ENCODE measurements around the gene GABPB1.

GABPB1 gene

GRCh38 chr15:50238255-50238654, 116.7 kb downstream of the GABPB1 start:
- TF ChIP-seq CTCF (IDR thresholded peaks at IDR 0.05; ENCODE audit: low read depth, low read length) = no peak
- no peak for TF ChIP-seq EZH2phosphoT487 (IDR thresholded peaks at IDR 0.05; ENCODE audit: low read depth)
- Histone ChIP-seq H3K36me3 (replicated peaks; ENCODE audit: low read depth, low read length) (no peaks in the 10 kb centered on the region), H3K27me3 (ENCODE audit: low read depth, low read length) (no peaks in the 10 kb centered on the region)

DNA sequence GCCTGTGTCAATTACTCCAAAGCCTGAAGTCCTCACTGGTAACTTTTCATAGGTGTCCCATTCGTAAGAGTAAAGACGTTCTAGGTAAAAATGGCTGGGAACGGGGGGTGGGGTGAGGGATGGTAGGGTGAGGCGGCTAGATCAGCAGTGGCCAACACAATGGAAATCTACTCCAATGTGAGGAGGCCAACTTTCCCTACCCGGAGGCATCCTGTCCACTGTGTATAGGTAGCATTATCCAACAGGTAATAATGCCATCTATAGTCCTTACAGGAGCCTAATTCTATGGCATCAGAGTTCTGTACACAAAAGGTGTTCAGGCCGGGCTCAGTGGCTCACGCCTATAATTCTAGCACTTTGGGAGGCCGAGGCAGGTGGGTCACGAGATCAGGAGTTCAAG, 118.6 kb downstream of the GABPB1 start:
- TF ChIP-seq CTCF (IDR thresholded peaks at IDR 0.05; ENCODE audit: low read depth, low read length) = no peak
- no peak for TF ChIP-seq EZH2phosphoT487 (IDR thresholded peaks at IDR 0.05; ENCODE audit: low read depth)
- no peaks in the 10 kb centered on the region for H3K9me3 ChIP-seq (ENCODE audit: insufficient read depth, low read length)

More at GRCh38 chr15:50238255-50238654, 116.7 kb downstream of the GABPB1 start:
- no peaks in the 10 kb centered on the region for H3K9me3 ChIP-seq (ENCODE audit: insufficient read depth, low read length)
- no peaks in the 10 kb centered on the region for H3K79me2 ChIP-seq (ENCODE audit: low read length)
- H4K20me1 ChIP-seq (ENCODE audit: insufficient read depth, low read length) = no peaks in the 10 kb centered on the region
- no peak overlapping the region for H3K4me3 ChIP-seq (ENCODE audit: low read length)
- H3K9ac ChIP-seq (ENCODE audit: low read length) = no peak overlapping the region
- no peak overlapping the region for H2AFZ ChIP-seq (ENCODE audit: low read depth, low read length)
- no peaks in the 10 kb centered on the region for H3K4me1 ChIP-seq (ENCODE audit: low read length)
- H3K4me2 ChIP-seq (ENCODE audit: low read length) = no peak overlapping the region
- H3K27ac ChIP-seq (ENCODE audit: low read length) = no peak overlapping the region

DNA sequence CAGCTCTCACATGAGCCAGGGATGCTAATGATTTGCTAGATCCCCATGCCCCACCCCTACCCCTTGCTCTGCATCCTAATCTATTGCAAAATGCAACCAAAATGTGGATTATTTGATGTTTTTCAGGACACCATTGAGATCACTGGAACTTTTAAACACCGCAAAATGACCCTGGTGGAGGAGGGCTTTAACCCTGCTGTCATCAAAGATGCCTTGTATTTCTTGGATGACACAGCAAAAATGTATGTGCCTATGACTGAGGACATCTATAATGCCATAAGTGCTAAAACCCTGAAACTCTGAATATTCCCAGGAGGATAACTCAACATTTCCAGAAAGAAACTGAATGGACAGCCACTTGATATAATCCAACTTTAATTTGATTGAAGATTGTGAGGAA, 119.2 kb downstream of the GABPB1 start:
- no peaks in the 10 kb centered on the region for H4K20me1 ChIP-seq (ENCODE audit: insufficient read depth, low read length)
- H3K9ac ChIP-seq (ENCODE audit: low read length) = no peak overlapping the region
- peaks cover 6% of the 10 kb centered on the region; the same call in 1 of the 2 replicates for H3K4me1 ChIP-seq (ENCODE audit: low read length)
- no peak overlapping the region for H3K27ac ChIP-seq (ENCODE audit: low read length)
- H2AFZ ChIP-seq (ENCODE audit: low read depth, low read length) = no peak overlapping the region
- no peaks in the 10 kb centered on the region for H3K79me2 ChIP-seq (ENCODE audit: low read length)
- H3K27me3 ChIP-seq (ENCODE audit: low read depth, low read length) = no peaks in the 10 kb centered on the region
- H3K4me3 ChIP-seq (ENCODE audit: low read length) = no peak overlapping the region
- no peak for TF ChIP-seq EZH2phosphoT487 (IDR thresholded peaks at IDR 0.05; ENCODE audit: low read depth)
- no peak for TF ChIP-seq CTCF (IDR thresholded peaks at IDR 0.05; ENCODE audit: low read depth, low read length)
- no peaks in the 10 kb centered on the region for H3K36me3 ChIP-seq (replicated peaks; ENCODE audit: low read depth, low read length)
- no peak overlapping the region for H3K4me2 ChIP-seq (ENCODE audit: low read length)
- H3K9me3 ChIP-seq (ENCODE audit: insufficient read depth, low read length) = no peaks in the 10 kb centered on the region

More for the DNA sequence above, 118.6 kb downstream of the GABPB1 start:
- Histone ChIP-seq H3K79me2 (ENCODE audit: low read length) (no peaks in the 10 kb centered on the region), H3K4me1 (ENCODE audit: low read length) (peaks cover 6% of the 10 kb centered on the region; the same call in 1 of the 2 replicates), H3K36me3 (replicated peaks; ENCODE audit: low read depth, low read length) (no peaks in the 10 kb centered on the region), H2AFZ (ENCODE audit: low read depth, low read length) (no peak overlapping the region), H3K4me2 (ENCODE audit: low read length) (no peak overlapping the region), H3K9ac (ENCODE audit: low read length) (no peak overlapping the region), H3K27me3 (ENCODE audit: low read depth, low read length) (no peaks in the 10 kb centered on the region), H3K27ac (ENCODE audit: low read length) (no peak overlapping the region), H3K4me3 (ENCODE audit: low read length) (no peak overlapping the region), H4K20me1 (ENCODE audit: insufficient read depth, low read length) (no peaks in the 10 kb centered on the region)

DNA sequence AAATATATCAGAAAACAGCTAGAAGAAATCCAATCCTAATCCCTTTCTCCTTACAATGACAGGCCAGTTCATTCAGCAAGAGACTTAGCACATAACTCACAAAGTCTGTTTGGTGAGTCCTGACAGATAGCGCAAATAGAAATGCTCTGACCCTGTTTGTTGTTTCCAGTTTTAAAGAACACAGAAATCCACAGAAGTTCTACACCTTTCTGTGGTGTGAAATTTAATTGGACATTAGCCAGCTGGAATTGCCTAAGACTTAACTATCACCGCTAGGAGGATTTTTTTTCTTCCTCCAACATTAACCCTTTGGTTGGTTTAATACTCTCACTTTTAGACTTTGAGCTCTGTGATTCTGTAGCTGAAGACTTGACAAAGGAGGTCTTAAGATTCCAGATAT, 120.2 kb downstream of the GABPB1 start:
- H3K9ac ChIP-seq (ENCODE audit: low read length) = no peak overlapping the region
- no peaks in the 10 kb centered on the region for H3K9me3 ChIP-seq (ENCODE audit: insufficient read depth, low read length)
- no peak overlapping the region for H2AFZ ChIP-seq (ENCODE audit: low read depth, low read length)
- no peak overlapping the region for H3K4me3 ChIP-seq (ENCODE audit: low read length)
- H3K36me3 ChIP-seq (replicated peaks; ENCODE audit: low read depth, low read length) = no peaks in the 10 kb centered on the region
- no peaks in the 10 kb centered on the region for H3K27me3 ChIP-seq (ENCODE audit: low read depth, low read length)
- no peak overlapping the region for H3K27ac ChIP-seq (ENCODE audit: low read length)
- H3K4me2 ChIP-seq (ENCODE audit: low read length) = no peak overlapping the region
- H3K79me2 ChIP-seq (ENCODE audit: low read length) = no peaks in the 10 kb centered on the region
- peaks cover 6% of the 10 kb centered on the region; the same call in 1 of the 2 replicates for H3K4me1 ChIP-seq (ENCODE audit: low read length)
- no peak for TF ChIP-seq CTCF (IDR thresholded peaks at IDR 0.05; ENCODE audit: low read depth, low read length)
- TF ChIP-seq EZH2phosphoT487 (IDR thresholded peaks at IDR 0.05; ENCODE audit: low read depth) = no peak
- H4K20me1 ChIP-seq (ENCODE audit: insufficient read depth, low read length) = no peaks in the 10 kb centered on the region

Measured in OCI-LY3 (cell line).